ENCODE results near the gene ZNF764.

GRCh38 chr16:30526823-30527634 is 31.1 kb downstream of the ZNF764 start:
- TF ChIP-seq POLR2A (IDR thresholded peaks at IDR 0.05) (peak; percentile 27 to 57), EP300 (IDR thresholded peaks at IDR 0.05) (no peak), POLR2AphosphoS5 (IDR thresholded peaks at IDR 0.05) (peak in 2 of 3 donors; percentile 59)
- TF ChIP-seq, protein P1, sequence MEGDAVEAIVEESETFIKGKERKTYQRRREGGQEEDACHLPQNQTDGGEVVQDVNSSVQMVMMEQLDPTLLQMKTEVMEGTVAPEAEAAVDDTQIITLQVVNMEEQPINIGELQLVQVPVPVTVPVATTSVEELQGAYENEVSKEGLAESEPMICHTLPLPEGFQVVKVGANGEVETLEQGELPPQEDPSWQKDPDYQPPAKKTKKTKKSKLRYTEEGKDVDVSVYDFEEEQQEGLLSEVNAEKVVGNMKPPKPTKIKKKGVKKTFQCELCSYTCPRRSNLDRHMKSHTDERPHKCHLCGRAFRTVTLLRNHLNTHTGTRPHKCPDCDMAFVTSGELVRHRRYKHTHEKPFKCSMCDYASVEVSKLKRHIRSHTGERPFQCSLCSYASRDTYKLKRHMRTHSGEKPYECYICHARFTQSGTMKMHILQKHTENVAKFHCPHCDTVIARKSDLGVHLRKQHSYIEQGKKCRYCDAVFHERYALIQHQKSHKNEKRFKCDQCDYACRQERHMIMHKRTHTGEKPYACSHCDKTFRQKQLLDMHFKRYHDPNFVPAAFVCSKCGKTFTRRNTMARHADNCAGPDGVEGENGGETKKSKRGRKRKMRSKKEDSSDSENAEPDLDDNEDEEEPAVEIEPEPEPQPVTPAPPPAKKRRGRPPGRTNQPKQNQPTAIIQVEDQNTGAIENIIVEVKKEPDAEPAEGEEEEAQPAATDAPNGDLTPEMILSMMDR (IDR thresholded peaks at IDR 0.05) = no peak
